WTC11 (cell line): ENCODE measurements around the gene UBXN10. TPM values are rescaled to one million over a fixed set of nuclear protein-coding genes. Genes with fewer than 3 reads are reported as not detected.

ENCODE experiments used
- ATAC-seq: fragments of 200-7000 bp; cut with Tn5 transposase; 2 replicates; pipeline ENCODE4 v1.10.0; 2021; ENCODE audit warnings: mild to moderate bottlenecking, moderate library complexity
- CTCF ChIA-PET: fragments of 300-600 bp; sonication (Branson Sonifier 250); formaldehyde crosslinking; loops from one replicate; lab custom pipeline; 2021; ENCODE audit warnings: antibody characterized with exemption; lab: Charles Lee
- POLR2A ChIA-PET: fragments of 350-600 bp; sonication (Branson Sonifier 250); formaldehyde crosslinking; loops from one replicate; lab custom pipeline; 2021; ENCODE audit warnings: antibody characterized with exemption; lab: Charles Lee
- DNase-seq: peaks from one replicate; pipeline ENCODE4 v3.0.0; 2021; ENCODE audit warnings: low spot score
- H3K27ac Mint-ChIP-seq: 2 replicates; pipeline ENCODE4 v1.8.0; 2021; ENCODE audit warnings: mixed read lengths
- H3K27me3 Mint-ChIP-seq: 2 replicates; pipeline ENCODE4 v1.8.0; 2021; ENCODE audit warnings: low read depth, mild to moderate bottlenecking, moderate library complexity, mixed read lengths
- H3K36me3 Mint-ChIP-seq: 2 replicates; pipeline ENCODE4 v1.8.0; 2021; ENCODE audit warnings: mixed read lengths
- H3K4me1 Mint-ChIP-seq: 2 replicates; pipeline ENCODE4 v1.8.0; 2022; ENCODE audit warnings: mixed read lengths
- H3K4me3 Mint-ChIP-seq: 2 replicates; pipeline ENCODE4 v1.8.0; 2021; ENCODE audit warnings: mild to moderate bottlenecking, moderate library complexity, mixed read lengths
- H3K9me3 Mint-ChIP-seq: 2 replicates; pipeline ENCODE4 v1.8.0; 2021; ENCODE audit warnings: mixed read lengths
- ATF6 ChIP-seq: sonication (generic); formaldehyde crosslinking; IDR thresholded peaks from 2 replicates; pipeline ENCODE4 v1.8.1; 2023; ENCODE audit warnings: mild to moderate bottlenecking, missing genetic modification reagents
- E2F4 ChIP-seq: sonication (generic); formaldehyde crosslinking; IDR thresholded peaks from 2 replicates; pipeline ENCODE4 v1.8.1; 2022; ENCODE audit warnings: low read depth, mild to moderate bottlenecking, moderate library complexity, missing genetic modification reagents, borderline replicate concordance
- E2F5 ChIP-seq: sonication (generic); formaldehyde crosslinking; IDR thresholded peaks from 2 replicates; pipeline ENCODE4 v1.8.1; 2022; ENCODE audit warnings: mild to moderate bottlenecking, moderate library complexity, missing genetic modification reagents
- EMX1 ChIP-seq: fragments of 250-450 bp; sonication (Bioruptor Pico); IDR thresholded peaks from 2 replicates; pipeline ENCODE4 v1.8.0; 2021; ENCODE audit warnings: mild to moderate bottlenecking
- HMGXB4 ChIP-seq: sonication (generic); formaldehyde crosslinking; IDR thresholded peaks from 2 replicates; pipeline ENCODE4 v1.8.1; 2023; ENCODE audit warnings: mild to moderate bottlenecking, moderate library complexity, missing genetic modification reagents
- IRF2 ChIP-seq: sonication (generic); formaldehyde crosslinking; IDR thresholded peaks from 2 replicates; pipeline ENCODE4 v1.8.0; 2022; ENCODE audit warnings: low read depth, missing genetic modification reagents, borderline replicate concordance
- JAZF1 ChIP-seq: fragments of 250-450 bp; sonication (Bioruptor Pico); IDR thresholded peaks from 2 replicates; pipeline ENCODE4 v1.9.0; 2021; ENCODE audit warnings: moderate library complexity, mild to moderate bottlenecking, inconsistent platforms
- SMAD3 ChIP-seq: sonication (generic); formaldehyde crosslinking; IDR thresholded peaks from 2 replicates; pipeline ENCODE4 v1.8.0; 2022; ENCODE audit warnings: missing genetic modification reagents, mild to moderate bottlenecking, borderline replicate concordance
- SOX15 ChIP-seq: fragments of 250-450 bp; sonication (Bioruptor Pico); IDR thresholded peaks from 2 replicates; pipeline ENCODE4 v1.9.0; 2021; ENCODE audit warnings: mild to moderate bottlenecking
- TEAD1 ChIP-seq: sonication (generic); formaldehyde crosslinking; IDR thresholded peaks from 2 replicates; pipeline ENCODE4 v1.8.0; 2022; ENCODE audit warnings: mild to moderate bottlenecking, missing genetic modification reagents
- USF1 ChIP-seq: sonication (generic); formaldehyde crosslinking; IDR thresholded peaks from 2 replicates; pipeline ENCODE4 v1.8.0; 2022; ENCODE audit warnings: mild to moderate bottlenecking, missing genetic modification reagents
- ZSCAN18 ChIP-seq: fragments of 250-450 bp; sonication (Bioruptor Pico); IDR thresholded peaks from 2 replicates; pipeline ENCODE4 v2.1.2; 2022; ENCODE audit warnings: mild to moderate bottlenecking, moderate library complexity
- total RNA-seq: library from RNA; stranded (reverse); gene quantifications from 3 replicates; pipeline ENCODE4 v1.2.3, GENCODE V29; 2021

Gene UBXN10
- total RNA-seq, 1 experiment from 2014 or later, result 0.52 TPM

- DNase-seq, result no peak
- Mint-ChIP-seq H3K36me3 (no peaks in the 10 kb centered on the region), H3K9me3 (no peaks in the 10 kb centered on the region), H3K27me3 (no peaks in the 10 kb centered on the region), H3K27ac (no peak overlapping the region), H3K4me3 (no peak overlapping the region), H3K4me1 (peaks cover 18% of the 10 kb centered on the region)
- ATAC-seq, result no peak
- ChIA-PET POLR2A (no interaction called here), CTCF (interaction anchor here (1.0 to 1.2 kb wide), 2 partner anchors 8 to 174 kb away, joined by 4 read pairs; no protein-coding TSS in a partner anchor)
- TF ChIP-seq IRF2 (no peak), ZSCAN18 (CRISPR knock-in tag) (no peak), JAZF1 (no peak), SMAD3 (no peak), SOX15 (CRISPR knock-in tag) (no peak), EMX1 (CRISPR knock-in tag) (no peak)
Observed at GRCh38 chr1:20148571-20149500, 37.1 kb upstream of the UBXN10 start.

GRCh38 chr1:20149601-20150325 is 36.1 kb upstream of the UBXN10 start:
- H3K36me3 Mint-ChIP-seq, result no peaks in the 10 kb centered on the region
- H3K4me1 Mint-ChIP-seq, result peaks cover 23% of the 10 kb centered on the region
- ChIA-PET CTCF (interaction anchor here (1.2 to 4.5 kb wide), 2 partner anchors 175 kb away, joined by 4 to 75 read pairs; no protein-coding TSS in a partner anchor), POLR2A (no interaction called here)
- no peaks in the 10 kb centered on the region for H3K27me3 Mint-ChIP-seq
- no peak overlapping the region for H3K4me3 Mint-ChIP-seq
- H3K27ac Mint-ChIP-seq, result no peak overlapping the region
- ATAC-seq (no peak), DNase-seq (no peak)
- no peaks in the 10 kb centered on the region for H3K9me3 Mint-ChIP-seq
- TF ChIP-seq E2F5 (CRISPR knock-in tag) (no peak), TEAD1 (CRISPR knock-in tag) (no peak), ATF6 (CRISPR knock-in tag) (no peak), E2F4 (CRISPR knock-in tag) (no peak), HMGXB4 (CRISPR knock-in tag) (no peak), USF1 (CRISPR knock-in tag) (no peak)
